BJ (cell line): ENCODE data around the gene PRDM2. TPM values are rescaled to one million over a fixed set of nuclear protein-coding genes. Genes with fewer than 3 reads are reported as not detected.
"Not testable (repeated sequence)": the region's sequence is repeated elsewhere in the genome, so short reads cannot be mapped to it uniquely, and the experiment has no call there.

ENCODE experiments used
- CTCF ChIA-PET: fragments of 350-600 bp; formaldehyde crosslinking; extraction: SDS; loops from one replicate; lab custom pipeline; 2021; ENCODE audit warnings: antibody characterized with exemption, inconsistent platforms; lab: Yijun Ruan, JAX
- POLR2A ChIA-PET: fragments of 300-600 bp; sonication (Branson Sonifier 250); formaldehyde crosslinking; extraction: SDS; loops from one replicate; lab custom pipeline; 2021; ENCODE audit warnings: antibody characterized with exemption; lab: Charles Lee
- DNase-seq: peaks from one replicate; pipeline ENCODE4 v3.0.0-alpha.2; 2011; ENCODE audit warnings: low read depth
- H3K27me3 ChIP-seq: 2 replicates; pipeline ENCODE4 v1.6.0; 2011; ENCODE audit warnings: low read length; ENCODE audit not compliant: control insufficient read depth, insufficient read depth
- H3K36me3 ChIP-seq: 2 replicates; pipeline ENCODE4 v1.5.1; 2011; ENCODE audit warnings: low read length; ENCODE audit not compliant: control insufficient read depth, insufficient read depth
- H3K4me3 ChIP-seq: 2 replicates; pipeline ENCODE4 v1.5.1; 2011; ENCODE audit warnings: low read depth, mild to moderate bottlenecking, control low read depth, low read length
- CTCF ChIP-seq: IDR thresholded peaks from 2 replicates; pipeline ENCODE4 v1.5.1; 2011; ENCODE audit warnings: low read depth, mild to moderate bottlenecking, control low read depth, inconsistent platforms, low read length, moderate library complexity; ENCODE audit not compliant: insufficient read depth
- polyA plus RNA-seq: library from polyadenylated mRNA; depleted of rRNA; stranded (reverse); fragments of >200 nt; gene quantifications from 2 replicates; pipeline ENCODE4 v1.2.3, GENCODE V29; 2011

Gene PRDM2
- polyA plus RNA-seq, 1 experiment, result 9.6 TPM

GRCh38 chr1:13681921-13682320 is 18.1 kb upstream of the PRDM2 start:
- H3K36me3 ChIP-seq, result no peaks in the 10 kb centered on the region
- no peak overlapping the region for H3K4me3 ChIP-seq
- no peak for DNase-seq
- CTCF ChIA-PET, result no interaction called here
- H3K27me3 ChIP-seq, result no peaks in the 10 kb centered on the region
- POLR2A ChIA-PET, result no interaction called here
- no peak for TF ChIP-seq CTCF

- no peak for DNase-seq
- Histone ChIP-seq H3K27me3 (no peaks in the 10 kb centered on the region), H3K36me3 (no peaks in the 10 kb centered on the region), H3K4me3 (no peak overlapping the region)
- TF ChIP-seq CTCF, result no peak
- ChIA-PET POLR2A (no interaction called here), CTCF (no interaction called here)
Observed at GRCh38 chr1:13682444-13682843, 17.5 kb upstream of the PRDM2 start.

GRCh38 chr1:13683206-13683605 is 16.8 kb upstream of the PRDM2 start:
- Histone ChIP-seq H3K4me3 (no peak overlapping the region), H3K27me3 (no peaks in the 10 kb centered on the region), H3K36me3 (no peaks in the 10 kb centered on the region)
- ChIA-PET POLR2A (no interaction called here), CTCF (no interaction called here)
- no peak for TF ChIP-seq CTCF
- DNase-seq, result no peak

- DNase-seq, result no peak
- ChIA-PET CTCF (interaction anchor here (0.9 to 1.2 kb wide), 2 partner anchors 9 to 12 kb away, joined by 3 read pairs; no protein-coding TSS in a partner anchor), POLR2A (no interaction called here)
- Histone ChIP-seq H3K4me3 (no peak overlapping the region), H3K36me3 (no peaks in the 10 kb centered on the region), H3K27me3 (no peaks in the 10 kb centered on the region)
- no peak for TF ChIP-seq CTCF
Observed at GRCh38 chr1:13687151-13687715, 12.8 kb upstream of the PRDM2 start.

- H3K4me3 ChIP-seq, H3K27me3 ChIP-seq, H3K36me3 ChIP-seq, DNase-seq, POLR2A ChIA-PET: not testable (repeated sequence)
- CTCF ChIA-PET, result interaction anchor here (0.6 kb wide), 1 partner anchor 11 kb away, joined by 3 read pairs; no protein-coding TSS in a partner anchor
Observed at GRCh38 chr1:13693094-13693493, 6.9 kb upstream of the PRDM2 start.
